HG02798 (cell line): ENCODE results near the gene IVNS1ABP.
"Not testable (repeated sequence)": the region's sequence is repeated elsewhere in the genome, so short reads cannot be mapped to it uniquely, and the experiment has no call there.

Experiments
- ATAC-seq: cut with Tn5 transposase; IDR thresholded peaks from one replicate; pipeline ENCODE4 v1.9.1; 2021; ENCODE audit warnings: mild to moderate bottlenecking; ENCODE audit not compliant: unreplicated experiment, poor library complexity

IVNS1ABP gene

DNA sequence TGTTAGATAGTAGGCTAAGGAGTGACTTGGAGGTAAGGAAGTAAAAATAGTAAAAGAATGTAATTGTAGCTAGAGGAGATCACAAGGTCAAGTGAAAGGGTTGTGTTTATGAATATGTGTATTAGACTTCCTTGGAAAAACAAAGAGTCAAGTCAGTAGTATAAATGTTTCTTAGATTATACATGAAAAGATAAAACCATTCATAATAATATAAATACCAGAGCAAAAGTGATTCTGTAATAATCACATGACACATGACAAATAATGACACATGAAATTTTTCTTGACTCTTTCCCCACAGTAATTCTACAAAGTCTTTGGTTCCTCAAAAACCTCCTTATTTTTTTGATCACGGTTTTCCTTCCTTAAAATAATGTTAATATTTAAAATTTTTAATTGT lies 56.4 kb downstream of the IVNS1ABP start:
- ATAC-seq, result no peak

DNA sequence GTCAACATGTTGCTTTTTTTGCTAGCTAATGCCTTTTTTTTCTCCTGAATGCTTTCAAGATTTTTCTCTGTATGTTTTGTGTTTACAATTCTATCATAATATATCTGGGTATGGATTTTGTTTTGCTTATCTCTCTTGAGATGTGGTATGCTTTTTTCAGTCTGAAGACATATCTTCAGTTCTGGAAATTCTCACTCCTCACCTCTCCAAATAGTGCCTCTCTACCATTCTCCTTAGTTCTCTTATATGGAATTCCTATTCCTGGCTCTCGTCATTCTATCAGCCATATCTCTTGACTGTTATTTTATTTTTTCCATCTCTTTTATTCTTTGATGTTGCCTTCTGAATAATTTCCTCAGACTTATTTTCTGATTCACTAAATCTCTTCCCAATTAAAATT lies 58.4 kb downstream of the IVNS1ABP start:
- no peak for ATAC-seq

DNA sequence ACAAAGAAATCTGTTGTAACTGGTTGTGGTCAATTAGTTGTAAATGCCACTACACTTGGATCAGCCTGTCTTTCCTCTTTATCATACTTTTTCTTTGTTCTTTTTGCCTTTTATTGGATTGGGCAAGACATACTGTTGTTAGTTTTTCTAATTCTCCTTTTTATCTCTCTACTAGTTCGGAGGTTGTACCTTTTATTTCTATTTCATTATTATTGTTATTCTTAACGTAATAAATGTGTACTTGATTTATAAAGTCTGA lies 59.2 kb downstream of the IVNS1ABP start:
- no peak for ATAC-seq

DNA sequence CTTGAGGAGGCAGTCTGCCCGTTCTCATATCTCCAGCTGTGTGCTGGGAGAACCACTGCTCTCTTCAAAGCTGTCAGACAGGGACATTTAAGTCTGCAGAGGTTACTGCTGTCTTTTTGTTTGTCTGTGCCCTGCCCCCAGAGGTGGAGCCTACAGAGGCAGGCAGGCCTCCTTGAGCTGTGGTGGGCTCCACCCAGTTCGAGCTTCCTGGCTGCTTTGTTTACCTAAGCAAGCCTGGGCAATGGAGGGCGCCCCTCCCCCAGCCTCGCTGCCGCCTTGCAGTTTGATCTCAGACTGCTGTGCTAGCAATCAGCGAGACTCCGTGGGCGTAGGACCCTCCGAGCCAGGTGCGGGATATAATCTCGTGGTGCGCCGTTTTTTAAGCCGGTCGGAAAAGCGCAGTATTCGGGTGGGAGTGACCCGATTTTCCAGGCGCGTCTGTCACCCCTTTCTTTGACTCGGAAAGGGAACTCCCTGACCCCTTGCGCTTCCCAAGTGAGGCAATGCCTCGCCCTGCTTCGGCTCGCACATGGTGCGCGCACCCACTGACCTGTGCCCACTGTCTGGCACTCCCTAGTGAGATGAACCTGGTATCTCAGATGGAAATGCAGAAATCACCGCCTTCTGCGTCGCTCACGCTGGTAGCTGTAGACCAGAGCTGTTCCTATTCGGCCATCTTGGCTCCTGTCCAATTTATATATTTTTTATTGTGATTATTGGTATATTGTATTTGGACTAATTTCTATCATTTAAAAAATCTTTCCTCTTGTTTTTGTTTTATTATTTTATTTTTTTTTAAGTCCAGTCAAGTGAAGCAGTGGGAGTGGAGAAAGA lies 59.7 kb downstream of the IVNS1ABP start:
- not testable (repeated sequence) for ATAC-seq

DNA sequence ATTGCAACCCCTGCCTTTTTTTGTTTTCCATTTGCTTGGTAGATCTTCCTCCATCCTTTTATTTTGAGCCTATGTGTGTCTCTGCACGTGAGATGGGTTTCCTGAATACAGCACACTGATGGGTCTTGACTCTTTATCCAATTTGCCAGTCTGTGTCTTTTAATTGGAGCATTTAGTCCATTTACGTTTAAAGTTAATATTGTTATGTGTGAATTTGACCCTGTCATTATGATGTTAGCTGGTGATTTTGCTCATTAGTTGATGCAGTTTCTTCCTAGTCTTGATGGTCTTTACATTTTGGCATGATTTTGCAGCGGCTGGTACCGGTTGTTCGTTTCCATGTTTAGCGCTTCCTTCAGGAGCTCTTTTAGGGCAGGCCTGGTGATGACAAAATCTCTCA lies 61.4 kb downstream of the IVNS1ABP start:
- ATAC-seq, result not testable (repeated sequence)

DNA sequence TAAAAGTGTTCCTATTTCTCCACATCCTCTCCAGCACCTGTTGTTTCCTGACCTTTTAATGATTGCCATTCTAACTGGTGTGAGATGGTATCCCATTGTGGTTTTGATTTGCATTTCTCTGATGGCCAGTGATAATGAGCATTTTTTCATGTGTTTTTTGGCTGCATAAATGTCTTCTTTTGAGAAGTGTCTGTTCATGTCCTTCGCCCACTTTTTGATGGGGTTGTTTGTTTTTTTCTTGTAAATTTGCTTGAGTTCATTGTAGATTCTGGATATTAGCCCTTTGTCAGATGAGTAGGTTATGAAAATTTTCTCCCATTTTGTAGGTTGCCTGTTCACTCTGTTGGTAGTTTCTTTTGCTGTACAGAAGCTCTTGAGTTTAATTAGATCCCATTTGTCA lies 64.6 kb downstream of the IVNS1ABP start:
- not testable (repeated sequence) for ATAC-seq

DNA sequence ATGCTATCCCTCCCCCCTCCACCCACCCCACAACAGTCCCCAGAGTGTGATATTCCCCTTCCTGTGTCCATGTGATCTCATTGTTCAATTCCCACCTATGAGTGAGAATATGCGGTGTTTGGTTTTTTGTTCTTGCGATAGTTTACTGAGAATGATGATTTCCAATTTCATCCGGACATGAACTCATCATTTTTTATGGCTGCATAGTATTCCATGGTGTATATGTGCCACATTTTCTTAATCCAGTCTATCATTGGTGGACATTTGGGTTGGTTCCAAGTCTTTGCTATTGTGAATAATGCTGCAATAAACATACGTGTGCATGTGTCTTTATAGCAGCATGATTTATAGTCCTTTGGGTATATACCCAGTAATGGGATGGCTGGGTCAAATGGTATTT lies 65.1 kb downstream of the IVNS1ABP start:
- not testable (repeated sequence) for ATAC-seq

DNA sequence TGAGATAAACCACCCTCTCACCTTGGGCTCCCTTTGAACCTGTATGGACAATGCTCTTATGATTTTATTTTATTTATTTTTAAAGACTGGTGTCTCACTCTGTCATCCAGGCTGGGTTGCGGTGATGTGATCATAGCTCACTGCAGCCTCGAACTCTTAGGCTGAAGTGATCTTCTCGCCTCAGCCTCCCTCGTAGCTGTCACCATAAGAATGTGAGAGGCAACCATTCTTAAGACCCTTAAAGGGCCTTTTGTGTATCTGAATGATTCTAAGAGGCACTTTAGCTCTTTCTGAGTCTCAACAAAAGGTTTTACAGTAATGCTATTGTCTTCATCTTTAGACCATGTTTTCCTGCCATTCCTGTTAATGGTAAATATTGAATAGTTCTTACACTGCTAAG lies 67.0 kb downstream of the IVNS1ABP start:
- no peak for ATAC-seq

DNA sequence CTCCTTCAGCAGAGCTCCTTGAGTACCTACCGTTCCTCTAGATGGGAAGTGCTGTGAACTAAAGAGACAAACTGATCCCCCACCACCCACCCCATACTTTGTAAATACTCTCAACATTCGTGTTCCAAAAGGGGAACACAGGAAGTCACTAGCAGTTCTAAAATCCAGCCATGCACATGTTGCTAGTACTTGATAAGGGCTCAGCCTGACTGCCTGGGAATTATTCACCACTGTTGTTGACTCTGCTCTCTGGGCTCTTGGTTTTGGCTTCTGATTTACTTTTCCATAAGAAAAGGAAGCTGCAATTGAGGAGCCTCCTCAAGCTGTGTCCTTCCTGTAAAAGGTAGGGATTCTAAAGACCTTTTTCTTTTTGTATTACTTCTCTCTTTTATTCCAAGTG lies 67.5 kb downstream of the IVNS1ABP start:
- no peak for ATAC-seq
